Osteoblast (primary cell): ENCODE data around the gene VDAC1. TPM values are rescaled to one million over a fixed set of nuclear protein-coding genes. Genes with fewer than 3 reads are reported as not detected.
"Not testable (repeated sequence)": the region's sequence is repeated elsewhere in the genome, so short reads cannot be mapped to it uniquely, and the experiment has no call there.

Experiments used
- DNase-seq: peaks from one replicate; pipeline ENCODE4 v3.0.0; 2011; ENCODE audit warnings: low spot score, mixed read lengths; ENCODE audit not compliant: insufficient read length; ENCODE audit errors: missing footprints
- H2AFZ ChIP-seq: 2 replicates; pipeline ENCODE4 v1.6.0; 2011; ENCODE audit warnings: mild to moderate bottlenecking, low read length
- H3K27ac ChIP-seq: 2 replicates; pipeline ENCODE4 v1.5.1; 2011; ENCODE audit warnings: mild to moderate bottlenecking, low read depth, low read length, moderate library complexity
- H3K27me3 ChIP-seq: 2 replicates; pipeline ENCODE4 v1.6.0; 2012; ENCODE audit warnings: mild to moderate bottlenecking, control low read depth, inconsistent platforms, low read length, moderate library complexity; ENCODE audit not compliant: insufficient read depth
- H3K36me3 ChIP-seq: 2 replicates; pipeline ENCODE4 v1.5.1; 2011; ENCODE audit warnings: mild to moderate bottlenecking, low read length, control low read depth, moderate library complexity; ENCODE audit not compliant: insufficient read depth
- H3K4me1 ChIP-seq: 2 replicates; pipeline ENCODE4 v1.5.1; 2011; ENCODE audit warnings: mild to moderate bottlenecking, low read length, control low read depth, moderate library complexity; ENCODE audit not compliant: insufficient read depth
- H3K4me2 ChIP-seq: 2 replicates; pipeline ENCODE4 v1.6.0; 2011; ENCODE audit warnings: mild to moderate bottlenecking, low read length; ENCODE audit not compliant: insufficient read depth
- H3K4me3 ChIP-seq: fragments of 200-600 bp; sonication (generic); 3 replicates; pipeline ENCODE4 v1.5.1; 2012; ENCODE audit warnings: mild to moderate bottlenecking, low read length, inconsistent platforms; ENCODE audit not compliant: insufficient read depth
- H3K79me2 ChIP-seq: 2 replicates; pipeline ENCODE4 v1.6.0; 2012; ENCODE audit warnings: mild to moderate bottlenecking, low read length, control low read depth, inconsistent platforms; ENCODE audit not compliant: insufficient read depth
- H3K9me3 ChIP-seq: 2 replicates; pipeline ENCODE4 v1.5.1; 2011; ENCODE audit warnings: low read depth, low read length, control low read depth
- H4K20me1 ChIP-seq: 2 replicates; pipeline ENCODE4 v1.6.0; 2012; ENCODE audit warnings: mild to moderate bottlenecking, low read length, control low read depth; ENCODE audit not compliant: insufficient read depth
- CTCF ChIP-seq: IDR thresholded peaks from 2 replicates; pipeline ENCODE4 v1.5.1; 2011; ENCODE audit warnings: mild to moderate bottlenecking, low read depth, low read length, moderate library complexity; ENCODE audit errors: extremely low read depth
- total RNA-seq: library from RNA; depleted of rRNA; stranded (reverse); fragments of >200 nt; gene quantifications from 2 replicates; pipeline ENCODE4 v1.2.3, GENCODE V29; 2012

The VDAC1 gene
- total RNA-seq, 1 donor, result 264 TPM

- Histone ChIP-seq H3K36me3 (no peaks in the 10 kb centered on the region), H4K20me1 (no peaks in the 10 kb centered on the region), H3K79me2 (no peaks in the 10 kb centered on the region), H2AFZ (no peak overlapping the region), H3K9me3 (no peaks in the 10 kb centered on the region), H3K27ac (no peak overlapping the region), H3K4me1 (no peaks in the 10 kb centered on the region), H3K4me2 (no peak overlapping the region), H3K4me3 (no peak overlapping the region), H3K27me3 (no peaks in the 10 kb centered on the region)
- TF ChIP-seq CTCF, result no peak
- no peak for DNase-seq
These were observed 68.1 kb downstream of the VDAC1 start for GRCh38 chr5:133936651-133937015.

GRCh38 chr5:133935991-133936650, 68.7 kb downstream of the VDAC1 start:
- not testable (repeated sequence) for H3K27ac ChIP-seq, H3K4me2 ChIP-seq, H3K27me3 ChIP-seq, H2AFZ ChIP-seq, DNase-seq, H3K79me2 ChIP-seq, H3K4me1 ChIP-seq, H4K20me1 ChIP-seq, H3K9me3 ChIP-seq, H3K4me3 ChIP-seq, H3K36me3 ChIP-seq

GRCh38 chr5:133935667-133935940, 69.2 kb downstream of the VDAC1 start:
- H3K4me1 ChIP-seq, result peaks cover 3% of the 10 kb centered on the region
- no peak overlapping the region for H3K27ac ChIP-seq
- DNase-seq, result no peak
- no peak overlapping the region for H2AFZ ChIP-seq
- no peak overlapping the region for H3K4me3 ChIP-seq
- no peaks in the 10 kb centered on the region for H3K9me3 ChIP-seq
- H3K36me3 ChIP-seq, result no peaks in the 10 kb centered on the region
- H3K79me2 ChIP-seq, result no peaks in the 10 kb centered on the region
- H3K27me3 ChIP-seq, result no peaks in the 10 kb centered on the region
- no peak overlapping the region for H3K4me2 ChIP-seq
- TF ChIP-seq CTCF, result no peak
- H4K20me1 ChIP-seq, result no peaks in the 10 kb centered on the region

- no peak overlapping the region for H2AFZ ChIP-seq
- no peak overlapping the region for H3K27ac ChIP-seq
- H3K4me3 ChIP-seq, result no peak overlapping the region
- H3K79me2 ChIP-seq, result no peaks in the 10 kb centered on the region
- no peak for TF ChIP-seq CTCF
- H3K4me1 ChIP-seq, result peaks cover 9% of the 10 kb centered on the region
- H3K27me3 ChIP-seq, result no peaks in the 10 kb centered on the region
- no peak for DNase-seq
- H3K4me2 ChIP-seq, result no peak overlapping the region
- H3K9me3 ChIP-seq, result no peaks in the 10 kb centered on the region
- H4K20me1 ChIP-seq, result no peaks in the 10 kb centered on the region
- no peaks in the 10 kb centered on the region for H3K36me3 ChIP-seq
These were observed 69.7 kb downstream of the VDAC1 start for GRCh38 chr5:133934822-133935666.
